GM12865 (cell line): ENCODE measurements around the gene PNN.
"Not testable (repeated sequence)": the region's sequence is repeated elsewhere in the genome, so short reads cannot be mapped to it uniquely, and the experiment has no call there.

Experiments
- DNase-seq: peaks from one replicate; pipeline ENCODE4 v3.0.0; 2010; ENCODE audit warnings: low read depth
- H3K4me3 ChIP-seq: 2 replicates; pipeline ENCODE4 v1.5.1; 2011; ENCODE audit warnings: mild to moderate bottlenecking, low read depth, low read length, control low read depth
- TF ChIP-seq, protein P1 (sequence below): IDR thresholded peaks from 2 replicates; pipeline ENCODE4 v1.5.1; 2011; ENCODE audit warnings: low read length, control low read depth, low read depth, inconsistent platforms; ENCODE audit not compliant: insufficient read depth; ENCODE audit errors: missing control alignments

The PNN gene

DNA sequence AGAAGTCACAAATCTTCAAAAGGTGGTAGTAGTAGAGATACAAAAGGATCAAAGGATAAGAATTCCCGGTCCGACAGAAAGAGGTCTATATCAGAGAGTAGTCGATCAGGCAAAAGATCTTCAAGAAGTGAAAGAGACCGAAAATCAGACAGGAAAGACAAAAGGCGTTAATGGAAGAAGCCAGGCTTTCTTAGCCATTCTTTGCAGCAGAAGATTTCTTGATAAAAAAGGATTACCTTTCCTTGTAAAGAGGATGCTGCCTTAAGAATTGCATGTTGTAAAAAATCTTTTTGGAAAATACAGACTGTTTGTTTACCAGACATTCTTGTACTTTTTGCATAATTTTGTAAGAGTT lies 6.6 kb downstream of the PNN start:
- no peak for DNase-seq
- no peak overlapping the region for H3K4me3 ChIP-seq
- TF ChIP-seq, protein P1, sequence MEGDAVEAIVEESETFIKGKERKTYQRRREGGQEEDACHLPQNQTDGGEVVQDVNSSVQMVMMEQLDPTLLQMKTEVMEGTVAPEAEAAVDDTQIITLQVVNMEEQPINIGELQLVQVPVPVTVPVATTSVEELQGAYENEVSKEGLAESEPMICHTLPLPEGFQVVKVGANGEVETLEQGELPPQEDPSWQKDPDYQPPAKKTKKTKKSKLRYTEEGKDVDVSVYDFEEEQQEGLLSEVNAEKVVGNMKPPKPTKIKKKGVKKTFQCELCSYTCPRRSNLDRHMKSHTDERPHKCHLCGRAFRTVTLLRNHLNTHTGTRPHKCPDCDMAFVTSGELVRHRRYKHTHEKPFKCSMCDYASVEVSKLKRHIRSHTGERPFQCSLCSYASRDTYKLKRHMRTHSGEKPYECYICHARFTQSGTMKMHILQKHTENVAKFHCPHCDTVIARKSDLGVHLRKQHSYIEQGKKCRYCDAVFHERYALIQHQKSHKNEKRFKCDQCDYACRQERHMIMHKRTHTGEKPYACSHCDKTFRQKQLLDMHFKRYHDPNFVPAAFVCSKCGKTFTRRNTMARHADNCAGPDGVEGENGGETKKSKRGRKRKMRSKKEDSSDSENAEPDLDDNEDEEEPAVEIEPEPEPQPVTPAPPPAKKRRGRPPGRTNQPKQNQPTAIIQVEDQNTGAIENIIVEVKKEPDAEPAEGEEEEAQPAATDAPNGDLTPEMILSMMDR: no peak

DNA sequence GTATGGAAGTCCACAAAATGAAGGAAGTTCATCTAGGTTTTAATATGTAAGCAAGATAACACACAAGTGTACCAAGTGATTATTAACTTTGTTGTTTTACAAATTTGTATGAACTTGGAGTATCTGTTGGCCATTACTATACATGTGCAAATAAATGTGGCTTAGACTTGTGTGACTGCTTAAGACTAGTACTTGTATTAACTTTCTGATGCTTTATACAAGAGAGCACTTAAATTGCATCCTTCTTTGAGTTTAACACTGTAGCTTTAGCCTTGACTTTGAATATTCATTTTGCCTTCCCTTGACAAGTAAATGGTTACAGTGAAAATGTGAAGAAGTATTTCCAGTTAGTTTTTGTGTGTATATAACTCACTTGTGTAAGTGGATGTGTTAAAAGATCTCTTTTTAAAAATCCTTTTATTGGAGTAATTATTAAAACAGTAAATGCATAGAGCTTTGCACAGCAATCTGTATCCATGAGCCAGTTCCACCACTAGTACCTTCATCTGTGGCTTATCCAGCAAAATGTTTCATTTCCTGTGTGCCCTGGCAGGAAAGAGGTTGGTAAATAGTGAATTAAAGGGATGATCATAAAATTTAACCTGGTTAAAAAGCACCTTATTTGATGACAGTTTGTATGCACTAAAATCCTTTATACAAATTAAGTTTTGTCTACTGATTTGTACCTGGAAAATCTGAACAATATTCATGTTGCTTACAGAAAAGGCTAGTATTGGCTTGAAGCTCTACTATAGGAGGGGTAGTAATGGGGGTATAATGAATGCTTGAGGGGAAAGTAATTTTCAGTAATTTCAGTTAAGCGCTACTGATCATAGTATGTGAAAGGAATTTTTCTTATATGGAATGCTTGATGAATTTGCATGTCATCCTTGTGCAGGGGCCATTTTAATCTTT lies 8.0 kb downstream of the PNN start:
- no peak for DNase-seq
- TF ChIP-seq, protein P1: no peak
- H3K4me3 ChIP-seq: no peak overlapping the region

DNA sequence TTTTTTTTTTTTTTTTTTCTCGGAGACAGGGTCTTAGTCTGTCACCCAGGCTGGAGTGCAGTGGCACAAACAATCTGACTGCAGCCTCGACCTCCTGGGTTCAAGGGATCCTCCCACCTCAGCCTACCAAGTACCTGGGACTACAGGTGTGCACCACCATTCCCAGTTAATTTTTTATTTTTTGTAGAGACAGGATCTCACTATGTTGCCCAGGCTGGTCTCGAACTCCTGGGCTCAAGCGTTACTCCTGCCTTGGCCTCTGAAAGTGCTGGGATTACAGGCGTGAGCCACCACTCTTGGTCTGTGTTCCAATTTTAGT lies 8.6 kb downstream of the PNN start:
- not testable (repeated sequence) for DNase-seq, H3K4me3 ChIP-seq

DNA sequence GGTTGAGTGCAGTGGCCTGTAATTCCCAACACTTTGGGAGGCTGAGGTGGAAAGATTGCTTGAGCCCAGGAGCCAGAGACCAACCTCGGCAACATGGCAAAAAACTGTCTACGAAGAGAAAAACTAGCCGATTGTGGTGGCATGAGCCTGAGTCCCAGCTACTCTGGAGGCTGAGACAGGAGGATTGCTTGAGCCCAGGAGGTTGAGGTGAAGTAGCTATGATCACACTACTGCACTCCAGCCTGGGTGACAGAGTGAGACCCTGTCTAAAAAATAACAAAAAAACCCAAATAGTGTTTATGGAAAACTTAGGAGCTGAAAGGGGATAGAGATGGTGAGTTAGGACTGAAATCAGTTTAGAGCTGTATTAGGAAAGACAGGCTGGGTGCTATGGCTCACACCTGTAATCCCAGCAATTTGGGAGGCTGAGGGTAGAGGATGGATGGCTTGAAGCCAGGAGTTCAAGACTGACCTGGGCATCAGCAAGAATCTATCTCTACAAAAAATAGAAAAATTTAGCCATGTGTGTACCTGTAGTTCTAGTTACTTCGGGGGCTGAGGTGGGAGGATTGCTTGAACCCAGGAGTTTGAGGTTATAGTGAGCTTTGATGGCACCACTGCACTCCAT lies 9.7 kb downstream of the PNN start:
- no peak overlapping the region for H3K4me3 ChIP-seq
- TF ChIP-seq, protein P1: no peak
- DNase-seq: no peak

DNA sequence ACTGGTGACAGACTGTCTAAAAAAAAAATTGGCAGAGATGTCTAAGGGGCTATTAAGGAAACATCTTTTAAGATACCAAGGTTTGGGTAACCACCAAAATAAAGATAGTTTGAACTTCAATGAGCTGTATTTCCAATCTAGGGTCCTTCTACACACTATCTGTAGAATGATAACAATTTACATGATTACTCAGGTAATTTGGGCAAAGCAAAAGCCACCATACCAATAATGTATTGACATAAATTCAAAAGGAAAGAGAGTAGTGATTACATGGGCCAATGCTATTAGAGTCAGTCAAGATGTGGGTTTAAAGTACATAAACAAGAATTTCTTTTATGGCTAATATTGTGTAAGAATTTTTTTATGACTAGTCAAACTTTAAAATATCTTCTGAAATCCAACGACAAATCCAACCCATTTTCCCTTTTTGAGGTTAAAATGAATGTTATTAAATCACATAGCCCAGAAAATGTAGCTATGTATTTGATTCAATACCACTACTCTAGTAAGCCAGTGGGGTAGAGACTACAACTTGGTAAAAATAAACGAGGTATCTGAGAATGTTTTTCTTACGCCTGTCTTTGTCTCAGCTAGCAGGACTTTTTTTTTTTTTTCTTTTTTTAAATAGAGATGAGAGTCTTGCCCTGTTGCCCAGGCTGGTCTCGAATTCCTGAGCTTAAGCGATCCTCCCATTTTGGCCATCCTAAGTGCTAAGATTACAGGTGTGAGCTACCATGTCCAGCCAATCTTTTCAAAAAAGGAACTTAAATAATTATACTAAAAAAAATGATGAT lies 10.4 kb downstream of the PNN start:
- TF ChIP-seq, protein P1: no peak
- H3K4me3 ChIP-seq: no peak overlapping the region
- no peak for DNase-seq

DNA sequence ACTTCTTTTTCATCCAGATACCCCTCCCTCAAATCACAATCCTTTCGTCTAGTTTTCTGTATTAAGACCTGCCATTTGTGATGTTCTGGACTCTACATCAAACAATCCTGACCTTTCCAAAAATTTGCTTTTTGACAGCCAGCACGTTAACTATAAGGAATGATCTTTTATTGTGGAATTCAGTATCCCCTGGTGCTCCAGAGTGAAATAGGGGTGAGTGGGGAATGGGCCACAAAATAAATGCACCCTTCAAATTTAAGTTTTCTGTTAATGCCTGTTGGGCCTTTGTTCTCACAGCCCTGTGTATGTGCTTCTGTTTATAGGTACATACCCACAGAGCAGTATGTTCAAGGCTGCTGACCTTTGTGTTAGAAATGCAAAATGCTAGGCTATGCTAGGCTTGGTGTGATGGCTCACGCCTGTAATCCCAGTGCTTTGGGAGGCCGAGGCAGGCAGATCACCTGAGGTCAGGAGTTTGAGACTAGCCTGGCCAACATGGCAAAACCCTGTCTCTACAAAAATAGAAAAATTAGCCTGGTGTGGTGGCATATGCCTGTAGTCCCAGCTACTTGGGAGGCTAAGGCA lies 12.0 kb downstream of the PNN start:
- H3K4me3 ChIP-seq: no peak overlapping the region
- TF ChIP-seq, protein P1: no peak
- no peak for DNase-seq
